Retina (tissue), 1 donor: ENCODE measurements around the gene ZNF23.

Source experiments
- DNase-seq: peaks from one replicate; pipeline ENCODE4 v3.0.0-alpha.2; 2016

Gene ZNF23

GRCh38 chr16:71464231-71464630, 2.2 kb upstream of the ZNF23 start:
- DNase-seq: no peak

- no peak for DNase-seq
Observed at GRCh38 chr16:71460941-71461340, 1.1 kb downstream of the ZNF23 start.

GRCh38 chr16:71460236-71460635, 1.8 kb downstream of the ZNF23 start:
- DNase-seq: no peak

GRCh38 chr16:71459510-71459909, 2.5 kb downstream of the ZNF23 start:
- DNase-seq: no peak

GRCh38 chr16:71456801-71457200, 5.2 kb downstream of the ZNF23 start:
- DNase-seq: no peak

GRCh38 chr16:71453036-71453435, 9.0 kb downstream of the ZNF23 start:
- no peak for DNase-seq

- no peak for DNase-seq
Observed at GRCh38 chr16:71449020-71449419, 13.0 kb downstream of the ZNF23 start.

- no peak for DNase-seq
Observed at GRCh38 chr16:71448274-71448866, 13.7 kb downstream of the ZNF23 start.

- no peak for DNase-seq
Observed at GRCh38 chr16:71443714-71444113, 18.3 kb downstream of the ZNF23 start.

- DNase-seq: no peak
Observed at GRCh38 chr16:71442051-71442440, 20.0 kb downstream of the ZNF23 start, which contains the start of gene TLE7. Gene TLE7, minus strand, starts transcription at chr16:71442054. Its CDS starts 8,730 bp downstream, at chr16:71433324.

GRCh38 chr16:71441348-71442050, 20.5 kb downstream of the ZNF23 start:
- DNase-seq: no peak

GRCh38 chr16:71440669-71441347, 21.2 kb downstream of the ZNF23 start:
- DNase-seq: no peak

- DNase-seq: no peak
Observed at GRCh38 chr16:71439523-71439922, 22.5 kb downstream of the ZNF23 start.

GRCh38 chr16:71436473-71436872, 25.6 kb downstream of the ZNF23 start:
- DNase-seq: no peak

- no peak for DNase-seq
Observed at GRCh38 chr16:71432906-71433305, 29.1 kb downstream of the ZNF23 start.

- DNase-seq: no peak
Observed at GRCh38 chr16:71431991-71432390, 30.1 kb downstream of the ZNF23 start.

GRCh38 chr16:71431176-71431575, 30.9 kb downstream of the ZNF23 start:
- no peak for DNase-seq

- no peak for DNase-seq
Observed at GRCh38 chr16:71430744-71431143, 31.3 kb downstream of the ZNF23 start.

- DNase-seq: no peak
Observed at GRCh38 chr16:71429581-71429980, 32.5 kb downstream of the ZNF23 start.

- DNase-seq: no peak
Observed at GRCh38 chr16:71428883-71429282, 33.2 kb downstream of the ZNF23 start.

- no peak for DNase-seq
Observed at GRCh38 chr16:71428385-71428784, 33.7 kb downstream of the ZNF23 start.

- no peak for DNase-seq
Observed at GRCh38 chr16:71426880-71427615, 35.0 kb downstream of the ZNF23 start.
